Measurements from ENCODE around the gene FAM171A2.
A peak's percentile ranks its signal among the peaks of the same experiment; 100 is the strongest.
"Not testable (repeated sequence)": the region's sequence is repeated elsewhere in the genome, so short reads cannot be mapped to it uniquely, and the experiment has no call there.

FAM171A2 gene

GRCh38 chr17:44347206-44348055, 16.2 kb downstream of the FAM171A2 start:
- not testable (repeated sequence) for DNase-seq (ENCODE audit: extremely low read depth in 1 of 2, low read depth in 1 of 2)

- DNase-seq (ENCODE audit: extremely low read depth in 1 of 2, low read depth in 1 of 2) = no peak
Measured at GRCh38 chr17:44346064-44346844, 17.4 kb downstream of the FAM171A2 start.

DNA sequence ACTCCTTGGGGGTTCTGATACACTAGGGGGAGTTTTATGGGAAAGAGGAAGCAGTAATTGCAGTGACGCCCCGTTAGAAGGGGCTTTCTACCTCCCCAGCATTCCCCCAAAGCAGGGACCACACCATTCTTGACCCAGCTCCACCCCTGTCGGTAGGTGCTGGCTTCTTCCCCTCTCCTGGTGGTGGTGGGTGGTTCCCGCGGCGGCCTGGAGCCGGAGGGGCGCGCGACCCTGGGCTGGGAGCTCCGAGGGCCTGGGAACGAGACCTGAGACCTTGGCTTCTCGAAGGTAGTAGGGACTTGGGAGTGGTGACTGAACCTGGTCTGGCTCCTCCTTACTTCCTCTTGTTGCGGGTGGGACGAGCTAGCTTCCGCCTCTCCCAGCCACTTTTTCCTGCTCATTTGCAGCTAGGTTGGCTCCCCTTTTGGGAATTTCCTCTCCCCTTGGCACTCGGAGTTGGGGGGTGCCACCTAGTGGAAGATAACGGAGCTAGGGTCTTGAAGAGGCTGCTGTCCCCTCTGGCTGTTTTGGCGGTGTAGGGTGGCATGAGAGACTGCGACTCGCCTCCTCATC, 18.1 kb downstream of the FAM171A2 start:
- no peak for DNase-seq (ENCODE audit: extremely low read depth in 1 of 2, low read depth in 1 of 2)

- peak; percentile 60 to 68 for DNase-seq (ENCODE audit: extremely low read depth in 1 of 2, low read depth in 1 of 2)
Measured at GRCh38 chr17:44344939-44345453, 18.7 kb downstream of the FAM171A2 start, which contains the start of gene GRN. Gene GRN (plus strand): TSS chr17:44345302. CDS start chr17:44349165, 3,863 bp downstream.

DNA sequence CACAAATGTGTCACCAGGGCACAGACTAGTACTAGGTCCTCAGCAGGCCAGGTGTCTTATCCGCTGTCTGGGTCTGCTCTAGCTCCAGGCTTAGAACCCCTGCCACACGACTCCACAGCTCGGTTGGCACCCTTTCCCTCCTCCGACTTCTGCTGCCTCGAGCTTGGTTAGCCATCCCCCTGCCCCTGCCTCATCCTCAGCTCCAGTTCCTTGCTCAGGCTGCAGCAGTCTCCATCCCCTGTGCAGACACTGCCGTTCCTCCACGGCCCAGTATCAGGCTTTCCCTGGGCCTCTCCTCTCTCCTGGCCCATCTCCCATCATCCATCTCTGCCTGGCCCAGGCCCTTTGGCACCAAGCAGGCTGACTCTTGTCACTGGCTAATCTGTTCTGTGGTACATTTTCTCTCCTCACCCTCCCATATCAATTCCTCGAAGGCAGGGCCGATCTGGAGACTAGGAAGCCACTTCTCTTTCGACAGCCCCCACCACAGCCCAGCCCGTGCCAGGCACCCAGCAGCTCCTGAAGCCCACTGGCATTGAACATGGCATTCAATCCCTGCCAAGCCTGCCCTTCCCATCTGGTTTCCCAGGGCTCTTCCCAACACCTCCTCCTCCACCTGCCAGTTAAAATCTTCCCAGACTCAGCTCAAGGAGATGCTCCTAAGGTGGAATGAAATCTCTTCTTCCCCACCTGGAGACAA, 20.0 kb downstream of the FAM171A2 start:
- no peak for DNase-seq (ENCODE audit: extremely low read depth in 1 of 2, low read depth in 1 of 2)

GRCh38 chr17:44340553-44340952, 23.1 kb downstream of the FAM171A2 start:
- not testable (repeated sequence) for DNase-seq (ENCODE audit: extremely low read depth in 1 of 2, low read depth in 1 of 2)

DNA sequence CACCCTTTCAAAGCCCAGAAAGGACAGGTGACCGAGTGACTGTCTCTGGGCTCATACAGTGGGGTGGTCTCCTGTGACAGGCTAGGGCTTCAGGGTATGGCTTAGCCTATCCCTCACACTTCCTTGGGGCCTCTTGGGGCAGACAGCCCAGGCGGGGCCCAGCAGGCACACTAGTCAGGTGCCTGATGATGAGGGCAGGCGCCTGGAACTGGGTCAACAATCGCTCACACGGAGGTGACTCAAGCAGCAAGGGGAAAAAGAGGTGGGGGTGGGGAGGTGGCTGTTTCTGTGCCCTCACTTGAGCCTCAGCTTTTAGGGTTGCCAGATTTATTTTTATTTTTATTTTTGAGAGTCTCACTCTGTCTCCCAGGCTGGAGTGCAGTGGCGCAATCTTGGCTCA, 25.0 kb downstream of the FAM171A2 start:
- no peak for DNase-seq (ENCODE audit: extremely low read depth in 1 of 2, low read depth in 1 of 2)

DNA sequence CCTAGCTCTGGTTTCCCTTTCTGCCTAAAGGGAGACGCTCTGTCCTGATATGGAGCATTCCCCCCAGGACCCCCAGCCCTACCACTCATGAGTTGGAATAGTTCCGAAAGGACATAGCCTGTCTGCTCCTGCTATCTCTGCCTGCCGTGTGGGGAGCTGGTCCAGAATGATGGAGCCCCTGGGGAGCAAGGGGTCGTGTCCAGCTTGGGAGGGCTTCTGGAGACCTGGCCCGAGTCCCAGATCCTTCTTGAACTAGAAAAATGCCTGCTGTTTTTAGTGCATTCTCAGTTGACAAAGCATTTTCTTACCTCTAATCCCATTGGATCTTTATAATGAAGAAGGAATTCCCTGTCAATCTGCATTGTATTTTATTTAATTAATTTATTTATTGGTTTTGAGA, 27.7 kb downstream of the FAM171A2 start:
- DNase-seq (ENCODE audit: extremely low read depth in 1 of 2, low read depth in 1 of 2) = no peak

DNA sequence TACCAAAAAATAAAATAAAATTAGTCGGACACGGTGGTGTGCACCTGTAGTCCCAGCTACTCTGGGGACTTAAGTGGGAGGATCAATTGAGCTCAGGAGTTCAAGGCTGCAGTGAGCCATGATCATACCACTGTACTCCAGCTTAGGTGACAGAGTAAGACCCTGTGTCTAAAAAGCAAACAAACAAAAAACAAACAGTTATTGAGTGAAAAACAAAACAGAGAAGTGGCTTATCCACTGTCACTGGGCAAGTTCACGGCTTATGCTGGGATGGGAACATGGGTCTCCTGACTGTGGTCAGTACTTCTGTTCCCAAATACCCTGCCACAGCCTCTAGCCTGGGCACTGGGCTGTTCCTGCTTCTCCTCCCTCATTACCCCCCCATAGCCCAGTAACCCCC, 28.1 kb downstream of the FAM171A2 start:
- no peak for DNase-seq (ENCODE audit: extremely low read depth in 1 of 2, low read depth in 1 of 2)

- no peak for DNase-seq (ENCODE audit: extremely low read depth in 1 of 2, low read depth in 1 of 2)
Measured at GRCh38 chr17:44334727-44335126, 28.9 kb downstream of the FAM171A2 start.

- DNase-seq (ENCODE audit: extremely low read depth in 1 of 2, low read depth in 1 of 2) = no peak
Measured at GRCh38 chr17:44334315-44334714, 29.3 kb downstream of the FAM171A2 start.

GRCh38 chr17:44333371-44333770, 30.3 kb downstream of the FAM171A2 start:
- DNase-seq (ENCODE audit: extremely low read depth in 1 of 2, low read depth in 1 of 2) = no peak

DNA sequence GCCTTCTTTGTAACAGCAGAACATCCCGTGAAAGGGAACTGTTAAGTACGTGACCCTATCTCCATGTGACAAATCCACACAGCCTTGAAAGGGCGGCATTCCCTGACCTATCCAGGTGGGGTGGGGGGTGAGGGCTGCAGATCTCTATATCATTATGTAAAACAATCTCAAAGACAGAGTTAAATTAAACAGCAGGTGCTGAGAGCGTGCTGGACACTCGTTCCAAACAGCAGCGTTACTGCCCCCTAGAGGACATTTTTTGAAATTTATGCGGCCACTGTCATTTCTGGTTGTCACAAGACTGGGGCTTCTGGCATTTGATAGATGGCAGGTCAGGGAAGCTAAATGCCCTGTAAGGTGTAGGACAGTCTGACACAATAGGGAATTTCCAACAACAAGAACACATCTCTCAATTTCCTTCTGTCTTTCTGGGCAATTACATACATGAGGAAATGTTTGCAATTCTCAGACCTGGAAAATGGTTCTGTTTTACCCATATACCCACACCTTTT, 32.3 kb downstream of the FAM171A2 start:
- DNase-seq (ENCODE audit: extremely low read depth in 1 of 2, low read depth in 1 of 2) = peak; percentile 35 to 40

DNA sequence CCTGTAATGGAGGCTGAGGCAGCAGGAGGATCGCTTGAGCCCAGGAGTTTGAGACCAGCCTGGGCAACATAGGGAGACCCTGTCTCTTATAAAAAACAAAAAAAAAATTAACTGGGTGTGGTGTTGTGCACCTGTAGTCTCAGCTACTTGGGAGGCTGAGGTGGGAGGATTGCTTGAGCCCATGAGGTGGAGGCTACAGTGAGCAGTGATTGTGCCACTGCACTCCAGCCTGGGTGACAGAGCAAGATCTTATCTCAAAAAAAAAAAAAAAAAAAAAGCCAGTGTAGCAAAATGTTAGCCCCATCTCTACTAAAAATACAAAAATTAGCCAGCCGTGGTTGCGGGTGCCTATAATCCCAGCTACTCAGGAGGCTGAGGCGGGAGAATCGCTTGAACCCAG, 33.4 kb downstream of the FAM171A2 start:
- DNase-seq (ENCODE audit: extremely low read depth in 1 of 2, low read depth in 1 of 2) = not testable (repeated sequence)

GRCh38 chr17:44329516-44329915, 34.1 kb downstream of the FAM171A2 start:
- DNase-seq (ENCODE audit: extremely low read depth in 1 of 2, low read depth in 1 of 2) = not testable (repeated sequence)

- no peak for DNase-seq (ENCODE audit: extremely low read depth in 1 of 2, low read depth in 1 of 2)
Measured at GRCh38 chr17:44327715-44328449, 35.8 kb downstream of the FAM171A2 start.

DNA sequence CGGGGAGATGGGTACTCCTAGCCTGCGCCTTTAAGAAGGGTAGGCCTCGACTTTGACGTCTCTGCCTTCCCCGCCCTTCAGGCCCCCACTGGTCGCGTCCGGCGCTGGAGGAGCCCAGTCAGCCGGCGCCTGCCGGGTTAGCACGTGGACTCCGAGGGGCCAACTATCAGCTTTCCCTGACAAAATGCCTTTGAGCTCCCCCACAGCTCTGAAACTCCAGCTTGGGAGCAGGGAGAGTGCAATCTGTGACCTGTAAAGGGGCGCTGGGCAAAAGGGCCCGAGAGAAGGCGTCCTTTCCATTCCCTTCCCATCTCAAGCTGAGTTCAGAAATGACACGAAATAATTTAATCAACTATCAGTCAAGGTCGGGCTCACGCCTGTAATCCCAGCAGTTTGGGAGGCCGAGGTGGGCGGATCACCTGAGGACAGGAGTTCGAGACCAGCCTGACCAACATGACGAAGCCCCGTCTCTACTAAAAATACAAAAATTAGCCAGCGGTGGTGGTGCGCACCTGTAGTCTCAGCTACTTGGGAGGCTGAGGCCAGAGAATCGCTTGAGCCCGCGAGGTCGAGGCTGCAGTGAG, 36.7 kb downstream of the FAM171A2 start:
- DNase-seq (ENCODE audit: extremely low read depth in 1 of 2, low read depth in 1 of 2) = peak; percentile 78 to 91

DNA sequence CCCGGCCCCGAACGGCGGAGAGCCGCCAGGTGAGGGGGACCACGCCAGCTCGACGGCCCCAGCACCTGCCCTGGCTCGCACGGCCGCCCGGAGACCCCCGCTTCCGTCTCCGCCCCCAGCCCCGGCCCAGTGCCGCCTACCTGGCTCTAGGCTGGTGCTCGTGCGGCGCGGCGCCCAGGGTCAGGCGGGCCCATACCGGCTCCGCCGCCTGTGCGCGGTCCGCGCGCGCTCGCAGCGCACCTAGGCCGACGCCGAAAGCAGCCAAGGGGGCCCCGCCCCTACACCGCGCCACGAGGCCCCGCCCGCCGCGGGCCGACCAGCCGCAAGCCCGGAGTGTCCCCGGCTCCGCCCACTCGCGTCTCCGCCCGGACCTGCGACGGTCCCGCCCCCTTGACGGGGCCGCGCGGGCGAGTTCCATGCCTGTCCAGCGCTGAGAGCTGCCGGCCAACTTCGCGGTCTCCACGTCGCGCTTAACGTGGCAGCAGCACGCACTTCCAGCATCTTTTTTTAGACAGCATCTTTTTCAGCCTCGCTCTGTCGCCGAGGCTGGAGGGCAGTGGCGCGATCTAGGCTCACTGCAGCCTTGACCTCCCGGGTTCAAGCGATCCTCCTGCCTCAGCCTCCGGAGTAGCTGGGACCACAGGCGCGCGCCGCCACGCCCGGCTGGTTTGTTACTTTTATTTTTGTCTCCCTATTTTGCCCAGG, 38.9 kb downstream of the FAM171A2 start, which contains the start of gene SLC25A39:
TSS of gene SLC25A39 (minus strand) at position 253 of the 705 bp plus-strand sequence. CDS start 1,261 bp downstream, outside the sequence.
- peak; percentile 80 to 93 for DNase-seq (ENCODE audit: extremely low read depth in 1 of 2, low read depth in 1 of 2)
